Measurements from ENCODE around the gene MED9.
"Not testable (repeated sequence)": the region's sequence is repeated elsewhere in the genome, so short reads cannot be mapped to it uniquely, and the experiment has no call there.

The MED9 gene

GRCh38 chr17:17455173-17455572 lies 21.6 kb upstream of the MED9 start:
- DNase-seq (ENCODE audit: low read depth in 3 of 3), result no peak

- no peak for DNase-seq (ENCODE audit: low read depth in 3 of 3)
Observed at GRCh38 chr17:17456251-17456650, 20.5 kb upstream of the MED9 start.

- DNase-seq (ENCODE audit: low read depth in 3 of 3), result no peak
Observed at GRCh38 chr17:17457680-17458079, 19.1 kb upstream of the MED9 start.

- no peak for DNase-seq (ENCODE audit: low read depth in 3 of 3)
Observed at GRCh38 chr17:17460038-17460437, 16.8 kb upstream of the MED9 start.

- DNase-seq (ENCODE audit: low read depth in 3 of 3), result no peak
Observed at GRCh38 chr17:17462048-17462824, 14.6 kb upstream of the MED9 start.

- DNase-seq (ENCODE audit: low read depth in 3 of 3), result no peak
Observed at GRCh38 chr17:17463821-17464220, 13.0 kb upstream of the MED9 start.

GRCh38 chr17:17465878-17466277 lies 10.9 kb upstream of the MED9 start:
- not testable (repeated sequence) for DNase-seq (ENCODE audit: low read depth in 3 of 3)

- no peak for DNase-seq (ENCODE audit: low read depth in 3 of 3)
Observed at GRCh38 chr17:17466511-17466910, 10.3 kb upstream of the MED9 start.

- DNase-seq (ENCODE audit: low read depth in 3 of 3), result no peak
Observed at GRCh38 chr17:17467016-17467415, 9.8 kb upstream of the MED9 start.

- no peak for DNase-seq (ENCODE audit: low read depth in 3 of 3)
Observed at GRCh38 chr17:17467720-17468119, 9.1 kb upstream of the MED9 start.

- no peak for DNase-seq (ENCODE audit: low read depth in 3 of 3)
Observed at GRCh38 chr17:17468217-17469010, 8.4 kb upstream of the MED9 start.

- no peak for DNase-seq (ENCODE audit: low read depth in 3 of 3)
Observed at GRCh38 chr17:17469358-17469757, 7.4 kb upstream of the MED9 start.

- no peak for DNase-seq (ENCODE audit: low read depth in 3 of 3)
Observed at GRCh38 chr17:17469996-17470395, 6.8 kb upstream of the MED9 start.

- DNase-seq (ENCODE audit: low read depth in 3 of 3), result no peak
Observed at GRCh38 chr17:17472333-17472920, 4.4 kb upstream of the MED9 start.

- DNase-seq (ENCODE audit: low read depth in 3 of 3), result no peak
Observed at GRCh38 chr17:17474341-17474740, 2.5 kb upstream of the MED9 start.

GRCh38 chr17:17479209-17479608 lies 2.4 kb downstream of the MED9 start:
- no peak for DNase-seq (ENCODE audit: low read depth in 3 of 3)

- no peak for DNase-seq (ENCODE audit: low read depth in 3 of 3)
Observed at GRCh38 chr17:17480593-17481148, 3.9 kb downstream of the MED9 start.

- DNase-seq (ENCODE audit: low read depth in 3 of 3), result no peak
Observed at GRCh38 chr17:17481860-17482259, 5.1 kb downstream of the MED9 start.

GRCh38 chr17:17484451-17484899 lies 7.7 kb downstream of the MED9 start:
- peak in 1 of 3 experiments; percentile 9 for DNase-seq (ENCODE audit: low read depth in 3 of 3)

- DNase-seq (ENCODE audit: low read depth in 3 of 3), result no peak
Observed at GRCh38 chr17:17485420-17485819, 8.6 kb downstream of the MED9 start.

- DNase-seq (ENCODE audit: low read depth in 3 of 3), result not testable (repeated sequence)
Observed at GRCh38 chr17:17486416-17486815, 9.6 kb downstream of the MED9 start.

GRCh38 chr17:17487998-17488397 lies 11.2 kb downstream of the MED9 start:
- DNase-seq (ENCODE audit: low read depth in 3 of 3), result no peak

All from stimulated activated CD4-positive, alpha-beta T cell treated with anti-CD3 and anti-CD28 coated beads, TNF-alpha, amount 100 ng/mL, for 4 hours (primary cell).